HG03575 (cell line): Measurements from ENCODE around the gene OR2V1.

Experiments
- ATAC-seq: cut with Tn5 transposase; IDR thresholded peaks from one replicate; pipeline ENCODE4 v1.9.1; 2021; ENCODE audit not compliant: unreplicated experiment, insufficient number of reproducible peaks, low FRiP score; ENCODE audit errors: extremely low read depth

OR2V1 gene

DNA sequence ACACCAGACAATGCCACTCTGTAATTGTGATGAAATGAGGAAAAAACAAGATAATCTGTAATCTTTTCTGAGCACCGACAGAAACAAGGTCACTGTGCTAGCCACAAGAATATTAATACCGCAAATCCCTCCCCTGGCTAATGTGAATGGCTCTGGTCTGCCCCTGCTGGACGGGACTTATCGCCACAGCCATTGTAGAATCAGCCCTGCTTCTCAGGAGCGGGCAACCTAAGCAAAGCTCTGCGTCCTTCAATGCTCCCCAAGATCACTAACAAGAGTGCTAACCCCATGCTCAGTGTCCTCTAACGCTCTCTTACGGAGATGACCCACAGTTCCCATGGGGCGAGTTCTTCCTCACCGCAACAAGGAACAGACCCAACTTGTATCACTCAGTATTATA, 42.7 kb downstream of the OR2V1 start:
- ATAC-seq, result no peak

DNA sequence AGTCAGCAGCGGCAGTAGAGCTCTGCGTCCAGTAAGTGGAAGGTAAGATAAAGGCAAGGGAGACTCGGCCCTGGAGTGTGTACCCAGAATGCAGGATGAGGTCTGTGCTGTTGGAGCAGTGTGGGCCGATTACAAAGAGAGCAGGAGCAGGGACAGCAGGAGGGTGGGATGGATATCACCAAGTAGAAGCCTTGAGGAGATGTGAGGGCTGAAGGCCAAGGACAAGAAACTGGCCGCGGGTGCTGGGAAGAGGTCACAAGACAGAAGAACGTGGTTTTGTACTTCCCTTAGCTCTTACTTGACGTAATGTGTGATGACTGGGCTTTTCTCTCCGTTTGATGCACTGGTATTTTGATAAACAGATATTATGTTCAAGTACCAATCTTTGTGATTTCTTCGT, 43.7 kb downstream of the OR2V1 start:
- no peak for ATAC-seq

DNA sequence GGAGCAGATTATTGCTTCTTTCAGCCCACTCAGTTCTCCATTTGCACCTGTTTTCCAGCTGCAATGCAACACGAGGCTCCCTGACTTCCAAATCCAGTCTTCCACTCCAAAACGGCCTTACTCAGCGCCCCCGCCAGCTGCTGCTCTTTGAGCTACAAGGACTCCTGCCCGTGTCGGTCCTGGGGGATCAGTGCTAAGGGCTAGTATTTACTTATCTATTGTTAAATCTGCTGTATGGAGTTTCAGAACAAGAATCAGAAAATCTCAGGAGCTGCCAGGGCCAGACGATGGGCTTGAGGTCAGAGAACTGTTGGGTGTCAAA, 44.1 kb downstream of the OR2V1 start:
- no peak for ATAC-seq

DNA sequence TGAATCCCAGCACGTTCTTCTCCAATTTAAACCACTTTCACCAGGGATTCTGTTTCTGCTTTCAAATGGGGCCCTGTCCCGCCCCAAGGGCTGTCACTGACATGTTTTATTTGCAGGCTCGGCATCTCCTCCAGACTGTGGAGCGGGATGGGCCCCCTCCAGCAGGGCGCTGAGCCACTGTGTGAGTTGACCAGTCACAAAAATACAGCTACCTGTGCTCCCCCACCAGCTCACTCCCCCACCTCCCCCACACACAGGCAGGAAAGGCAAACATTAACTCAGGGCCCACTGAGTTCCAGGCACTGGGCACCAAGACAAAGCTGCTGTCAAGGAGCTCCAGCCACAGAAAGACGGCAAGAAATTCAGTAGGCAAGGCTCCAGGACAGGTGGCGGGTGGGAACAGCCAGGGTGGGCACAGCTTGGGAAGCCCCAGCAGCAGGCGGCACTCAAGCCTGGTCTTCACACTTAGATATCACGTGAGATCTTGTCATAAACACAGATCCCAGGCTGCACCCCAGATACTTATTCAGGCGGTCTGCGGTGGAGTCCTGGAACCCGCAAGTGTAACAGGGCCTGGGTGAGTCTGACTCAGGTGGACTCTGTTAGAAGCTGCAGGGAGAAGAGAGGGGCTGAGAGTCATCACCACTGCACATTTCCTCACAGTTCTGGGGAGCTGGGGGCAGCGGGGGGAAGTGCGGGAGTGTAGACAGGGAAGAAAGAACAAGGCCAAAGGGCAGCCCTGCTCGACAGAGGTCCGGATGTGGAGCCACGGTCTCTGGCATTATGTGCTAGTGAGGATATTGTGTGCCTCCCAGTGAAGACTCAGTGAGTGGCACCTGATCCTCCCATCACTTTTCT, 44.7 kb downstream of the OR2V1 start:
- ATAC-seq, result no peak

DNA sequence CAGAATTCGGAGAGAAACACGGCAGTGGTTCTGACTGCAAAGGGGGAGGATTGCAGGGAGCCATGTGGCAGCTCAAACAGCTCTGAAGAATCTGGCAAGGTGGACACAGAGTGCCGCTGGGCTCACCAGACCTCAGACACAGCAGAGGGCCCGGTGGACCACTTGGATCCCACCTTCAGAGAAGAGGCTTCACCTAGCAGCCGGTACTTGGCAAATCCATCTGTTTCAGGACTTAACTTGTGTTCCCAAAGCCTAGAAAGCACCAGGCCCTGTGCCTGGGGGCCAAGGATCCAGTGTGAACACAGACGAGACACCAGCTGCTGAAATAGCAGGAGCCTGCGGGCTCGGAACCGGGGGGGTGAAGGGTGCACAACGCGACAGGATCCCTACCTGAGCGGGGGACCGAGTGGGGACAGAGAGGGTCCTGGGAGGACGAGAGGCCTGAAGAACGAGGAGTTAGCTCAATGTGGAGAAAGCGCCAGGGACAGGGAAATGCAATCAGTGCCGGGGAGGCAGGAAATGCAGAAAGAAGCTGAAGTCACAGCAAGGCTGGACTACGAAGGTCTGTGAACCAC, 46.3 kb downstream of the OR2V1 start:
- no peak for ATAC-seq

DNA sequence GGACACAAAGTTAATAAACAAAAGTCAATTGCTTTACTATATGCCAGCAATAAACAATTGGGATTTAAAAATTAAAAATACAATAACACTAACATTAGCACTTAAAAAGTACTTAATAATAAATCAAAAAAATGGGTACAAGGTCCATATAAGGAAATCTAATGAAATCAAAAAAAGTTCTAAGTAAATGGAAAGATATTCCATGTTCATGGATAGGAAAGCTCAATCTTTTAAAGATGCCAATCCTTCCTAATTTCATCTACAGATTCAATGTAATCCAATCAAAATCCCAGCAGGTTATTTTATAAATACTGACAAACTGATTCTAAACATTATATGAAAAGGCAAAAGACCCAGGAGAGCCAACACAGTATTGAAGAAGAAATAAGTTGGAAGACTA, 49.0 kb downstream of the OR2V1 start:
- no peak for ATAC-seq

DNA sequence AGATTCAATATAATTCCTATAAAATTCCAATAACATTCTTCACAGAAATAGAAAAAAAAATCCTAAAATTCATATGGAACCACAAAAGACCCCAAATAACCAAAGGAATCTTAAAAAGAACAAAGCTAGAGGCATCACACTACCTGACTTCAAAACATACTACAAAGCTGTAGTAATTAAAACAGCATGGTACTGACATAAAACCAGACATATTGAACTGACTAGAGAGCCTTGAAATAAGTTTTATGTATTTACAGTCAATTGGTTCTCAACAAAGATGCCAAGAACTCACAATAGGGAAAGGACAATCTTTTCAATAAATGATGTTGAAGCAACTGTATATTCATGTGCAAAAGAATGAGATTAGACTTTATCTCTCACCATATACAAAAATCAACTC, 54.0 kb downstream of the OR2V1 start:
- ATAC-seq, result no peak
